ENCODE measurements around the gene SLC25A38. TPM values are rescaled to one million over a fixed set of nuclear protein-coding genes. Genes with fewer than 3 reads are reported as not detected.

Gene SLC25A38
- total and polyA plus RNA-seq, 10 of the 15 experiments (the other 5 are each of a cell fraction or from before 2014, with no cell fraction given) = 15.2 to 55.2 (median 39.2) TPM

- TF ChIP-seq ZNF622 (IDR thresholded peaks at IDR 0.05) = no peak
- no peak for TF ChIP-seq ZNF207 (IDR thresholded peaks at IDR 0.05; ENCODE audit: borderline replicate concordance)
- TF ChIP-seq MEF2B (IDR thresholded peaks at IDR 0.05; ENCODE audit: partially characterized antibody, poor library complexity, severe bottlenecking) = no peak
- TF ChIP-seq SMC3 (IDR thresholded peaks at IDR 0.05; ENCODE audit: borderline replicate concordance, low read length) = no peak
- TF ChIP-seq HDAC2 (IDR thresholded peaks at IDR 0.05) = no peak
- no peak for TF ChIP-seq MXI1 (IDR thresholded peaks at IDR 0.05; ENCODE audit: low read depth, low read length)
- no peak for TF ChIP-seq JUND (IDR thresholded peaks at IDR 0.05; ENCODE audit: low read depth, low read length)
- no peak for TF ChIP-seq IRF5 (IDR thresholded peaks at IDR 0.05; ENCODE audit: borderline replicate concordance)
- no peak for TF ChIP-seq BHLHE40 (IDR thresholded peaks at IDR 0.05; ENCODE audit: borderline replicate concordance in 1 of 2, low read depth in 2 of 2, low read length in 1 of 2)
- TF ChIP-seq FOS (IDR thresholded peaks at IDR 0.05; ENCODE audit: borderline replicate concordance, extremely low read depth, insufficient read length) = no peak
- no peak for TF ChIP-seq PML (IDR thresholded peaks at IDR 0.05; ENCODE audit: low read length)
- TF ChIP-seq E4F1 (IDR thresholded peaks at IDR 0.05; ENCODE audit: borderline replicate concordance, partially characterized antibody) = no peak
- no peak for TF ChIP-seq IRF4 (IDR thresholded peaks at IDR 0.05; ENCODE audit: low read depth, low read length)
These were observed 62.8 kb downstream of the SLC25A38 start (continued) for GRCh38 chr3:39445927-39446326.
